ENCODE data around the gene TNFRSF6B.

GRCh38 chr20:63682384-63683139 lies 13.9 kb upstream of the TNFRSF6B start:
- TF ChIP-seq CTCF (IDR thresholded peaks at IDR 0.05; ENCODE audit: insufficient read depth, low read depth, low read length) (no peak), EZH2 (IDR thresholded peaks at IDR 0.05; ENCODE audit: insufficient read depth, low read length) (no peak)

Data from astrocyte (in vitro differentiated cells and primary cell).